ENCODE measurements around the gene COL20A1.

DNA sequence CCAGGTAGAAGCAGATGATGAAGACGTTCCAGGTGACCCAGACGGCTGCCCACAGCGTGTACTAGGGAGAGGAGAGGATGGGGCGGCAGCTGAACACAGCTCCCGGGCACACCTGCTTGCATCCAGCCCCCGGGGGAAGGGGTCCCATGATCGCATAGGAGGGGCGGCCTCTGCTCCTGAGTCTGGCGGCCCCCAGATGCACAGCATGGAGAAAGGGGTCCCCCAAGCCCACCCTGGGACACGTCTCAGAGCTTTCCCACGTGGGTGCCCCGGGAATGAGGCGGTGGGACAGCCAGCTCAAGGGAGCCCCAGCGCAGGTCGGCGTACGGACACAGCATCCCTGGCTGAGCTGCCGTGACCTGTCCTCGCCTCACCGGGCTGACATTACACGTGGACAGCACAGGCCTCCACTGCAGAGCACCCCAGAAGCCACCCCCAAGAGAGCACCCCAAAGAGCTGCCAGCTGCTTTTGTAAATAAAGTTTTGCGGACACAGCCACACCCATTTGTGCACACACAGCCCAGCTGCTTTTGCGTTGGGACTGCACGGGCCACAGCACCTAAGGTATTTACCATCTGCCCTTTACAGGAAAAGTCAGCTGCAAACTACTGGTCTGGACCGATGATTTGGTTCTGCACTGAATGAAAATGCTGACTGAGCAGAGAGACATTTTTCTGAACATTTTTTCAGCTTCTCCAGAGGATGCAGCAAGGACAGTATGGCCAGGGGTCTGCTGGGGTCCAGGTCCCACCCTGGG lies 44.0 kb upstream of the COL20A1 start:
- TF ChIP-seq, protein P1, sequence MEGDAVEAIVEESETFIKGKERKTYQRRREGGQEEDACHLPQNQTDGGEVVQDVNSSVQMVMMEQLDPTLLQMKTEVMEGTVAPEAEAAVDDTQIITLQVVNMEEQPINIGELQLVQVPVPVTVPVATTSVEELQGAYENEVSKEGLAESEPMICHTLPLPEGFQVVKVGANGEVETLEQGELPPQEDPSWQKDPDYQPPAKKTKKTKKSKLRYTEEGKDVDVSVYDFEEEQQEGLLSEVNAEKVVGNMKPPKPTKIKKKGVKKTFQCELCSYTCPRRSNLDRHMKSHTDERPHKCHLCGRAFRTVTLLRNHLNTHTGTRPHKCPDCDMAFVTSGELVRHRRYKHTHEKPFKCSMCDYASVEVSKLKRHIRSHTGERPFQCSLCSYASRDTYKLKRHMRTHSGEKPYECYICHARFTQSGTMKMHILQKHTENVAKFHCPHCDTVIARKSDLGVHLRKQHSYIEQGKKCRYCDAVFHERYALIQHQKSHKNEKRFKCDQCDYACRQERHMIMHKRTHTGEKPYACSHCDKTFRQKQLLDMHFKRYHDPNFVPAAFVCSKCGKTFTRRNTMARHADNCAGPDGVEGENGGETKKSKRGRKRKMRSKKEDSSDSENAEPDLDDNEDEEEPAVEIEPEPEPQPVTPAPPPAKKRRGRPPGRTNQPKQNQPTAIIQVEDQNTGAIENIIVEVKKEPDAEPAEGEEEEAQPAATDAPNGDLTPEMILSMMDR (IDR thresholded peaks at IDR 0.05) = no peak
- no peak for TF ChIP-seq POLR2A (IDR thresholded peaks at IDR 0.05)

Measured in sigmoid colon (tissue), 3 donors.